Measurements from ENCODE around the gene ANKRD13C. TPM values are rescaled to one million over a fixed set of nuclear protein-coding genes. Genes with fewer than 3 reads are reported as not detected.
A peak's percentile ranks its signal among the peaks of the same experiment; 100 is the strongest.
"Not testable (repeated sequence)": the region's sequence is repeated elsewhere in the genome, so short reads cannot be mapped to it uniquely, and the experiment has no call there.

ANKRD13C gene
- total RNA-seq, 1 experiment from 2014 or later, result 34.4 TPM

DNA sequence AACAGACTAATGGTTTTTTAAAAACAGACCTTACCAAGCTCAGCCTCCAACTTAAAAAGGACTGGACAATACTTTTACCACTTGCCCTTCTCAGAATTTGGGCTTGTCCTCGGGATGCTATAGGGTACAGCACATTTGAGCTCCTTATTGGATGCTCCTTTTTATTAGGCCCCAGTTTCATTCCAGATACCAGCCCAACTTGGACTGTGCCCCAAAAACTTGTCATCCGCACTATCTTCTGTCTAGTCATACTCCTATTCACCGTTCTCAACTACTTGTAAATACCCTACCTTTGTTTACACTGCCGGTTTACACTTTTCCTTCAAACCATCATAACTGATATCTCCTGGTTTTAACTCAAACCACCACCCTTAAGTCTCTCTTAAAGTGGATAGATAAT lies 17.9 kb upstream of the ANKRD13C start:
- Histone ChIP-seq H3K4me3 (ENCODE audit: insufficient read depth, low read depth, low read length) (no peak overlapping the region), H3K27me3 (ENCODE audit: control insufficient read depth, insufficient read depth, low read length) (no peaks in the 10 kb centered on the region), H3K36me3 (replicated peaks; ENCODE audit: control insufficient read depth, insufficient read depth, low read length) (no peaks in the 10 kb centered on the region)
- no peak for DNase-seq

DNA sequence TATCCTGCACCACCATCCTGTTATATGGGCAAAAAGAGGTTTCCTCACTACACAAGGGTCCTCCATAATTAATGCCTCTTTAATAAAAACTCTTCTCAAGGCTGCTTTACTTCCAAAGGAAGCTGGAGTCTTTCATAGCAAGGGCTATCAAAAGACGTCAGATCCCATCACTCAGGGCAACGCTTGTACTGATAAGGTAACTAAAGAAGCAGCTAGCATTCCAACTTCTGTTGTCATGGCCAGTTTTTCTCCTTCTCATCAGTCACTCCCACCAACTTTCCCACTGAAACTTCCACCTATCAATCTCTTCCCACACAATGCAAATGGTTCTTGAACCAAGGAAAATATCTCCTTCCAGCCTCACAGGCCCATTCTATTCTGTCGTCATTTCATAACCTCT lies 17.1 kb upstream of the ANKRD13C start:
- not testable (repeated sequence) for H3K36me3 ChIP-seq (replicated peaks; ENCODE audit: control insufficient read depth, insufficient read depth, low read length); H3K4me3 ChIP-seq (ENCODE audit: insufficient read depth, low read depth, low read length); DNase-seq; H3K27me3 ChIP-seq (ENCODE audit: control insufficient read depth, insufficient read depth, low read length)

DNA sequence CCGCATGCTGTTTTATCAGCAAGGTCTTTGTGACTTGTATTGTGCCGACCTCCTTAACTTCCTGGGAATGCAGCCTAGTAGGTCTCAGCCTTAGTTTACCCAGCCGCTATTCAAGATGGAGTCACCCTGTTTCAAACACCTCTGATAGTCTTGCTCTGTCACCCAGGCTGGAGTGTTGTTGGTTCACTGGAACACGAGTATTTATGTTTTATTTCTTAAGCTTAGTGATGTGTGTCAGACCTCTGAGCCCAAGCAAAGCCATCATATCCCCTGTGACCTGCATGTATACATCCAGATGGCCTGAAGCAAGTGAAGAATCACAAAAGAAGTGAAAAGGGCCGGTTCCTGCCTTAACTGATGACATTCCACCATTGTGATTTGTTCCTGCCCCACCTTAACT lies 12.9 kb upstream of the ANKRD13C start:
- H3K4me3 ChIP-seq (ENCODE audit: insufficient read depth, low read depth, low read length); H3K36me3 ChIP-seq (replicated peaks; ENCODE audit: control insufficient read depth, insufficient read depth, low read length); DNase-seq; H3K27me3 ChIP-seq (ENCODE audit: control insufficient read depth, insufficient read depth, low read length): not testable (repeated sequence)

DNA sequence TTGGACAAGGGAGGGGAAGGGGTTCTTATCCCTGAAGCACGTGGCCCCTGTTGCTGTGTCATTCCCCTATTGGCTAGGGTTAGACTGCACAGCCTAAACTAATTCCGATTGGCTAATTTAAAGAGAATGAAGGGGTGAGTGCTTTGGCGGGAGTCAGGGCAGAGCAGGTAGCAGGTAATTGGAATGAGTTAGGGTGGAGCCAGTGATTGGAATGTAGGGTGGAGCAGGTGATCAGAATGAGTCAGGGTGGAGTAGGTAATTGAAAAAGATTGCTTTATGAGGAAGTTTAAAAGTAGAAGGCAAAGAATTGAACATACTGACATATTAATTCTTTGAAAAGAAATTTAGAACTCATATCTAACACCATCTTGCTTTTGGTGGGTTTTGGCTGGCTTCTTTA lies 12.5 kb upstream of the ANKRD13C start:
- not testable (repeated sequence) for H3K4me3 ChIP-seq (ENCODE audit: insufficient read depth, low read depth, low read length); DNase-seq; H3K36me3 ChIP-seq (replicated peaks; ENCODE audit: control insufficient read depth, insufficient read depth, low read length); H3K27me3 ChIP-seq (ENCODE audit: control insufficient read depth, insufficient read depth, low read length)

DNA sequence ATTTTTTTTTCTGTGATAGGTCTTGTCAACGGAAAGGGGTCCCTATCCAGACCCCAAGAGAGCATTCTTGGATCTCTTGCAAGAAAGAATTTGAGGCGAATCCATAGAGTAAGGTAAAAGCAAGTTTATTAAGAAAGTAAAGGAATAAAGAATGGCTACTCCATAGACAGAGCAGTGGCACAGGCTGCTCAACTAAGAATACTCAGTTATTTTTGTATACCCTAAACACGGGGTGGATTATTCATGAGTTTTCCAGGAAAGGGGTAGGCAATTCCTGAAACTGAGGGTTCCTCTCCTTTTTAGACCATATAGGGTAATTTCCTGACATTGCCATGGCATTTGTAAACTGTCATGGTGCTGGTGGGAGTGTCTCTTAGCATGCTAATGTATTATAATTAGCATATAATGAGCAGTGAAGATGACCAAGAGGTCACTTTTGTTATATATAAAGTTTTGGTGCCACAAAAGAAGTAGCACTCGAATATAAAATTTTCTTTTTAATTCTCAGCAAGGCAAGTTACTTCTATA lies 12.0 kb upstream of the ANKRD13C start:
- H3K4me3 ChIP-seq (ENCODE audit: insufficient read depth, low read depth, low read length), result not testable (repeated sequence)

DNA sequence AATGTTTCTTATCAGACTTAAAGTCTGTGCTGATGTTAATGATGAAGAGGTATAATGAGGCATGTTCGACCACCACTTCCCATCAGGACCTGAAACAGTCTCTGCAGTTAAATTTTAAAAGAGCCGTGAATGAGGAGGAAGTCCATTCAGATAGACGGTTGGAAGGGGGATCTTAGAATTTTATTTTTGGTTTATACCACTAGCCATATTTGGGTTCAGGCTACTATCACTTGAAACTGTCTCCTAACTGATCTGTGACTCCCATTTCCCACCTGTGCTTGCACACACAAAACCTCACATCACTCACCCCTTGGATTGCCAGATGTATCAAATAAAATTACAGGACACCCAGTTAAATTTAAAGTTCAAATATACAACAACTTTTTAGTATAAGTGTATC lies 9.9 kb upstream of the ANKRD13C start:
- Histone ChIP-seq H3K36me3 (replicated peaks; ENCODE audit: control insufficient read depth, insufficient read depth, low read length) (no peaks in the 10 kb centered on the region), H3K4me3 (ENCODE audit: insufficient read depth, low read depth, low read length) (no peak overlapping the region)
- DNase-seq, result no peak

More for the DNA sequence above, 12.0 kb upstream of the ANKRD13C start:
- not testable (repeated sequence) for H3K36me3 ChIP-seq (replicated peaks; ENCODE audit: control insufficient read depth, insufficient read depth, low read length); H3K27me3 ChIP-seq (ENCODE audit: control insufficient read depth, insufficient read depth, low read length); DNase-seq

DNA sequence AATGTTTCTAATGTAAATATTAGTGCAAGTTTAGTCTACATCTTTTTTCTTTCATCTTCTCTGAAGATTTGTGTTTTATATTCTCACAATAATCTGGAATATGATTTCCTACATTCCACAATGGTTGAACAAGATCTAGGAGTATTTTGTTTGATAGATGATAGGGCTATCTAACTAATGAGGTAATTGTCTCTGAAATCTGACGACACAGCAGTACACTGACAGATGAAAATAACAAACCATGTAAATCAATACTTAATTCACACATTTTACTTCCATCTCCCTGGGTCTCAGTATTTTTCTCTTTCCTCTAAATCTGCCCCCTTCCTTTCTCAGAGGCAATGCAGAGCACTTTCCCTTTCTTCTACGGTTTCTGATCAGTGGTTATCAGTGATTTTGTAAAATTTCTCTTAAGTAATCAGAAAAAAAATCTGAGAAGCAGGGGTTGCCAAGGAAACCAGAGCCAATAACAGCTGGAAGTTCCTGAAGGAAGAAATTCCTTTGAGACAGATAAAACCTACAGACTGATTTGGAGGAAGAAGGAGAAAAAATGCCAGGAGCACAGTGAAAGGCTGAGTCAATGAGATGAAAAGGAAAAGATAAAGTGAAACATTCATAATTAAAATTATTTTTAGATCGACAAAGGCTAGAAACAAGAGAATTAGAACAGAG lies 7.3 kb upstream of the ANKRD13C start:
- Histone ChIP-seq H3K4me3 (ENCODE audit: insufficient read depth, low read depth, low read length) (no peak overlapping the region), H3K36me3 (replicated peaks; ENCODE audit: control insufficient read depth, insufficient read depth, low read length) (no peaks in the 10 kb centered on the region; the same call in 1 of the 2 replicates), H3K27me3 (ENCODE audit: control insufficient read depth, insufficient read depth, low read length) (no peaks in the 10 kb centered on the region)
- peak; percentile 29 for DNase-seq

More for the DNA sequence above, 9.9 kb upstream of the ANKRD13C start:
- no peaks in the 10 kb centered on the region for H3K27me3 ChIP-seq (ENCODE audit: control insufficient read depth, insufficient read depth, low read length)

DNA sequence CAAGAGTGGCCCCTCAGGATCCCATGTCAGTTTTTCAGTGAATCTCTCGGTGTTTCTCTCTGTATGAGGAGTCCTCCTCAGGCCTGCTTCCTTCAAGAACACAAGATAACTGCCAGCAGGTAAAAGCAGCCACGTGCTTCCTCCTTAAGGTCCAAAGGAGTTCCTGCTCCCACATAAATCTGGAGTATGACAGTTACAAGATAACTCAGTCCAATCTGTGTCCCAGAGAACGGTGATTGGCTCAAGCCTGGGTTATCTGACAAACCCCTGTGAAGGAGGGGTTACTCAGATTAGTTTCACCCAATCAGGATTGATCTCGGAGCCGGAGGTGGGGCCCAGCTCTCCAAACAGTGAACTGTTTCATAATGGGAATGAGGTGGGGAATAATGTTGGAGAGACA lies 5.8 kb upstream of the ANKRD13C start:
- Histone ChIP-seq H3K27me3 (ENCODE audit: control insufficient read depth, insufficient read depth, low read length) (no peaks in the 10 kb centered on the region), H3K4me3 (ENCODE audit: insufficient read depth, low read depth, low read length) (no peak overlapping the region), H3K36me3 (replicated peaks; ENCODE audit: control insufficient read depth, insufficient read depth, low read length) (no peaks in the 10 kb centered on the region; the same call in 1 of the 2 replicates)
- peak; percentile 61 for DNase-seq

DNA sequence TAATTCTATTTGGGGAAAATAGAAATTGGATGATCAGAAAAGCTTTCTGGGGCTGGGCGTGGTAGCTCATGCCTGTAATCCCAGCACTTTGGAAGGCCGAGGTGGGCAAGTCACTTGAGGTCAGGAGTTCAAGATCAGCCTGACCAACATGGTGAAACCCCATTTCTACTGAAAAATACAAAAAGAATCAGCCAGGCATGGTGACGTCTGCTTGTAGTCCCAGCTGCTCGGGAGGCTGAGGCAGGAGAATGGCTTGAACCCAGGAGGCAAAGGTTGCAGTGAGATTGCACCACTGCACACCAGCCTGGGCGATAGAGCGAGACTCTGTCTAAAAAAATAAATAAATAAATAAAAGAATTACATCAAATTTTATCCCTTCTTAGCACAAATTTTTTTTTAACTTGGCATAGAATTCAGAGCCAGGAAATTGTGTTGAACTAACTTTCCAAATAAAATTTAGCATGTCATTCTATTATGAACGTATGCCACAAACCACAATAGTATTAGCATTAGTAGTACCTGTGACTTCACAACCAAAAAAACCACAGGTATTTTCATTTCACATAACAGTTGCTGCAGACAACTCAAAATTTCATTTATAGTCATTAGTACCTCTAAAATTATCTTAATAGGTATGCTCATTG lies 4.5 kb upstream of the ANKRD13C start:
- H3K36me3 ChIP-seq (replicated peaks; ENCODE audit: control insufficient read depth, insufficient read depth, low read length), result no peaks in the 10 kb centered on the region; the same call in 1 of the 2 replicates
- no peaks in the 10 kb centered on the region for H3K27me3 ChIP-seq (ENCODE audit: control insufficient read depth, insufficient read depth, low read length)
- DNase-seq, result no peak
- no peak overlapping the region for H3K4me3 ChIP-seq (ENCODE audit: insufficient read depth, low read depth, low read length)

DNA sequence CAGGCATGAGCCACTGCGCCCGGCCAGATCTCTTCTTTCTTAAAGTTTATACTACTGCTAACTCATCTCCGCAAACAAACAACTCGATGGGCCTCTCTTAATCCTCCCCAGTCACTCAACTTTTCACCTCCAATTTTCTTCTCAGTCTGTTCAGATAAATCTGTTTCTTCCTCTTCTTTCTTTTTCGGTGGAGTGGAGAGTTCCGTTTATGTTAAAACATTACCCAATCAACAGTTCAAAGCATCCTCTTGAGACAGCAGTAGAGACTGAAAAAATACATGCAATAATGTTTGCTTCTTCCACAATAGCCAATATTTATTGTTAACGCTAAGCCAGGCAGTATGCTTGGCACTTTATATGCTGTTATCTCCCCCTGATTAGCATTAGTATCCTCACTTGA lies 1.4 kb upstream of the ANKRD13C start:
- Histone ChIP-seq H3K36me3 (replicated peaks; ENCODE audit: control insufficient read depth, insufficient read depth, low read length) (no peaks in the 10 kb centered on the region; the same call in none of the 2 replicates), H3K4me3 (ENCODE audit: insufficient read depth, low read depth, low read length) (no peak overlapping the region), H3K27me3 (ENCODE audit: control insufficient read depth, insufficient read depth, low read length) (no peaks in the 10 kb centered on the region)
- DNase-seq, result no peak

DNA sequence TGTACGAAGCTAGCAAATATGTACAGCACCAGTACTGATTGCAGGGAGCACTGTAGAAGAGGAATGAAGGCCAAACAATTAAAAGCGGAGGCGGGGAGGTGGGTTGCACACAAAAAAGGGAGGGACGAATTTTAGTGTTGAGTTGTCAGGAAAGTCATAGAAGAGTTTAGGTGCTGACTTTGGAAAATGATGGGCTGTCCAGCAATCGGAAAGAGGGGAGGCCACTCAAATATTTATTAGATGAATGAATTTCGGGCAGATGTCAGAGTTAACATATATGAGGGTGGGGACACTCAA lies 537 bp upstream of the ANKRD13C start:
- Histone ChIP-seq H3K27me3 (ENCODE audit: control insufficient read depth, insufficient read depth, low read length) (no peaks in the 10 kb centered on the region), H3K36me3 (replicated peaks; ENCODE audit: control insufficient read depth, insufficient read depth, low read length) (no peaks in the 10 kb centered on the region; the same call in none of the 2 replicates), H3K4me3 (ENCODE audit: insufficient read depth, low read depth, low read length) (peak overlapping the region; percentile 99)
- no peak for DNase-seq

DNA sequence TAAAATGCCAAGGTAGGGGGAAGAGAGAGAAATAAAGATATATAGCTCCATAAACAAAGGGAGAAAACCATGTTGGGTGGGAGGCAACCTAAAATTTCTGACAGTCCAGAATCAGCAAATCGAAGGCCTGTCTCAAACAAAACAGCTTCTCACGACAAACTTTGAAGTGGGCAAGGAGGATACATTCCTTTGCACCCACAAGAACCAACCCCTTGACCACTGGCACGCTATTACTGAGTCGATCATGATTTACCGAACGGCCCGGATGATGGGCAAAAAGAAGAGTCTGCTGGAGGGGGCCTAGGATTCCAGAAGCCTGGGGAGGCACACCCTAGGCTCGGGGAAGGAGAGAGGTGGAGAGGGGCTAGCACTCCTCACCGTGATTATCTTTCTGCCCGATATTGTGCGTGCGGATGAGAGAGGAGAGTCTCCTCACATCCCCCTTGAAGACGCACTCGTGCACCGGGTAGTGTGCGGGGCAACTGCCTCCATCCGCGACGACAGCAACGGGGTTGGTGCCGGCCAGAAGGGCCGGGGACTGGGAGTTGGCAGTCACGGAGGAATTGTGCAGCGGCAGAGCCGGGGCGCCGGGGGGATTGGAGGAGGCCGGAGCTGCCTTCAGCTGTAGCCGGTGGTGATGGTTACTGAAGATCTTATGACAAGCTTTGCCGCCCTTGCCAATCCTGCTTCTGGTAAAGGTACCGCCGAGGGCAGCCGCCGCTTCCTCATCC lies 756 bp downstream of the ANKRD13C start:
- Histone ChIP-seq H3K27me3 (ENCODE audit: control insufficient read depth, insufficient read depth, low read length) (no peaks in the 10 kb centered on the region), H3K4me3 (ENCODE audit: insufficient read depth, low read depth, low read length) (peak overlapping the region; percentile 99), H3K36me3 (replicated peaks; ENCODE audit: control insufficient read depth, insufficient read depth, low read length) (no peaks in the 10 kb centered on the region; the same call in none of the 2 replicates)
- no peak for DNase-seq

DNA sequence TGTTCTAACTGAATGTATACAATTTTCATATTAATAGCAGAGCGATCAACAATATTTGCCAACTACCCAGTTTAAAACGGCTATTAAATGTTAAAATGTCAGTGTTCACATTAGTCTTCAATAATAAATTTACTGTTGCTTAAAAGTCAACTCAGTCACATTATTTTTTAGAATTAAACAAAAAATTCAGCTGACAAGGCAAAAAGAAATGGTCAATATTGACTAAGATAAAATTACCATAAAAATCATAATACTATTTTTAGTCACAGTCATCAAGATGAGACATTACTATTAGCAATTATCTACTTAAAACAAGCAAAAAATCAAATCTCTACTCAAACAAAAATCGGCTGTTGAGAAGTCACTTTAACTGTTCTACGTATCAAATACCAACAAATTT lies 1.5 kb downstream of the ANKRD13C start:
- Histone ChIP-seq H3K36me3 (replicated peaks; ENCODE audit: control insufficient read depth, insufficient read depth, low read length) (no peaks in the 10 kb centered on the region; the same call in 1 of the 2 replicates), H3K4me3 (ENCODE audit: insufficient read depth, low read depth, low read length) (peak overlapping the region; percentile 99), H3K27me3 (ENCODE audit: control insufficient read depth, insufficient read depth, low read length) (no peaks in the 10 kb centered on the region)
- DNase-seq, result no peak

DNA sequence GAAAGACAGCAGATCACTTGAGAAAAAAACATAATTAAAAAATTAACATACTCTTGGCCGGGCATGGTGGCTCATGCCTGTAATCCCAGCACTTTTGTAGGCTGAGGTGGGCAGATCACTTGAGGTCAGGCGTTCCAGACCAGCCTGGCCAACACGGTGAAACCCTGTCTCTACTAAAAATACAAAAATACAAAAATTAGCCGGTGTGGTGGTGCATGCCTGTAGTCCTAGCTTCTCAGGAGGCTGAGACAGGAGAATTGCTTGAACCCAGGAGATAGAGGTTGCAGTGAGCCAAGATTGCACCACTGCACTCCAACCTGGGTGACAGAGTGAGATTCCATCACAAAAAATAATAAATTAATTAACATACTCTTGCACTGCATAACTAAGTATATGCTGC lies 4.7 kb downstream of the ANKRD13C start:
- DNase-seq; H3K36me3 ChIP-seq (replicated peaks; ENCODE audit: control insufficient read depth, insufficient read depth, low read length); H3K27me3 ChIP-seq (ENCODE audit: control insufficient read depth, insufficient read depth, low read length); H3K4me3 ChIP-seq (ENCODE audit: insufficient read depth, low read depth, low read length): not testable (repeated sequence)

All from H7 (cell line).